Measurements from ENCODE around the gene RANGAP1. TPM values are rescaled to one million over a fixed set of nuclear protein-coding genes. Genes with fewer than 3 reads are reported as not detected.
"Not testable (repeated sequence)": the region's sequence is repeated elsewhere in the genome, so short reads cannot be mapped to it uniquely, and the experiment has no call there.

Gene RANGAP1
- polyA plus RNA-seq, 3 donors: 8.3 to 30.2 (median 8.5) TPM

GRCh38 chr22:41260871-41261270, 25.1 kb downstream of the RANGAP1 start:
- Histone ChIP-seq H3K9ac (ENCODE audit: insufficient read depth, low read length, poor library complexity, severe bottlenecking) (no peak overlapping the region), H3K4me2 (replicated peaks; ENCODE audit: extremely low read depth, low read length, poor library complexity, severe bottlenecking) (no peak overlapping the region), H3K27me3 (ENCODE audit: control insufficient read depth in 2 of 2, insufficient read depth in 2 of 2, low read length in 2 of 2) (no peaks in the 10 kb centered on the region), H3K4me3 (replicated peaks in 1 of 3; ENCODE audit: low read depth in 2 of 3, low read length in 3 of 3) (no peak overlapping the region), H2AFZ (ENCODE audit: insufficient read depth, low read depth, low read length, poor library complexity, severe bottlenecking) (no peak overlapping the region), H4K20me1 (ENCODE audit: insufficient read depth, low read length) (peaks cover 4% of the 10 kb centered on the region), H3K79me2 (ENCODE audit: insufficient read depth, low read length) (peaks cover 10% of the 10 kb centered on the region), H3K27ac (ENCODE audit: low read depth in 1 of 2, low read length in 2 of 2) (no peak overlapping the region), H3K4me1 (ENCODE audit: control insufficient read depth in 1 of 2, insufficient read depth in 2 of 2, low read length in 2 of 2) (no peaks in the 10 kb centered on the region), H3K9me3 (replicated peaks in 1 of 2; ENCODE audit: control insufficient read depth in 1 of 2, insufficient read depth in 1 of 2, low read length in 2 of 2) (no peaks in the 10 kb centered on the region), H3K36me3 (replicated peaks in 1 of 2; ENCODE audit: control insufficient read depth in 1 of 2, insufficient read depth in 2 of 2, low read length in 2 of 2) (peaks cover 95 to 100% of the 10 kb centered on the region in 2 donors)
- 99% methylated on average over 7 of the region's 7 CpGs for WGBS (ENCODE audit: insufficient coverage)
- H3K27me3 Mint-ChIP-seq (ENCODE audit: low read depth in 3 of 3): peaks cover 0 to 4% (median 2%) of the 10 kb centered on the region in 3 donors
- DNase-seq: no peak
- H3K4me3 Mint-ChIP-seq: no peak overlapping the region
- TF ChIP-seq, protein P1, sequence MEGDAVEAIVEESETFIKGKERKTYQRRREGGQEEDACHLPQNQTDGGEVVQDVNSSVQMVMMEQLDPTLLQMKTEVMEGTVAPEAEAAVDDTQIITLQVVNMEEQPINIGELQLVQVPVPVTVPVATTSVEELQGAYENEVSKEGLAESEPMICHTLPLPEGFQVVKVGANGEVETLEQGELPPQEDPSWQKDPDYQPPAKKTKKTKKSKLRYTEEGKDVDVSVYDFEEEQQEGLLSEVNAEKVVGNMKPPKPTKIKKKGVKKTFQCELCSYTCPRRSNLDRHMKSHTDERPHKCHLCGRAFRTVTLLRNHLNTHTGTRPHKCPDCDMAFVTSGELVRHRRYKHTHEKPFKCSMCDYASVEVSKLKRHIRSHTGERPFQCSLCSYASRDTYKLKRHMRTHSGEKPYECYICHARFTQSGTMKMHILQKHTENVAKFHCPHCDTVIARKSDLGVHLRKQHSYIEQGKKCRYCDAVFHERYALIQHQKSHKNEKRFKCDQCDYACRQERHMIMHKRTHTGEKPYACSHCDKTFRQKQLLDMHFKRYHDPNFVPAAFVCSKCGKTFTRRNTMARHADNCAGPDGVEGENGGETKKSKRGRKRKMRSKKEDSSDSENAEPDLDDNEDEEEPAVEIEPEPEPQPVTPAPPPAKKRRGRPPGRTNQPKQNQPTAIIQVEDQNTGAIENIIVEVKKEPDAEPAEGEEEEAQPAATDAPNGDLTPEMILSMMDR (IDR thresholded peaks at IDR 0.05): no peak
- H3K27ac Mint-ChIP-seq: peak overlapping the region in 1 of 7 donors; percentile 42
- no peaks in the 10 kb centered on the region for H3K9me3 Mint-ChIP-seq
- H3K36me3 Mint-ChIP-seq: peaks cover 84 to 99% of the 10 kb centered on the region in 2 donors
- intact Hi-C loops (cut with micrococcal nuclease): no loop called here
- no peaks in the 10 kb centered on the region for H3K4me1 Mint-ChIP-seq

DNA sequence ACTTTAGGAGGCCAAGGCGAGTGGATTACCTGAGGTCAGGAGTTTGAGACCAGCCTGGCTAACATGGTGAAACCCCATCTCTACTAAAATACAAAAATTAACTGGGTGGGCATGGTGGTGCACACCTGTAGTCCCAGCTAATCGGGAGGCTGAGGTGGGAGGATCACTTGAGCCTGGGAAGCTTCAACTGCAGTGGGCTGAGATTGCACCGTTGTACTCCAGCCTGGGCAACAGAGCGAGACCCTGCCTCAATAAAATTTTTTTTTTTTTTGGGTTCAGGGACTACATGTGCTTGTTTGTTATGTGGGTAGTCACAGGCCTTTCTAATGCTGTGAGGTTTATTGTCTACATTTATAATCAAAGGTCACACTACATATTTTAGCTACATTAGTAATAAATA, 26.2 kb downstream of the RANGAP1 start:
- H4K20me1 ChIP-seq (ENCODE audit: insufficient read depth, low read length); H3K4me3 Mint-ChIP-seq; H3K4me1 Mint-ChIP-seq; H3K27ac Mint-ChIP-seq; H3K4me2 ChIP-seq (replicated peaks; ENCODE audit: extremely low read depth, low read length, poor library complexity, severe bottlenecking); H3K79me2 ChIP-seq (ENCODE audit: insufficient read depth, low read length); H3K9me3 Mint-ChIP-seq; H2AFZ ChIP-seq (ENCODE audit: insufficient read depth, low read depth, low read length, poor library complexity, severe bottlenecking); H3K4me1 ChIP-seq (ENCODE audit: control insufficient read depth in 1 of 2, insufficient read depth in 2 of 2, low read length in 2 of 2); H3K9me3 ChIP-seq (replicated peaks in 1 of 2; ENCODE audit: control insufficient read depth in 1 of 2, insufficient read depth in 1 of 2, low read length in 2 of 2); H3K4me3 ChIP-seq (replicated peaks in 1 of 3; ENCODE audit: low read depth in 2 of 3, low read length in 3 of 3); intact Hi-C loops (cut with micrococcal nuclease); H3K27ac ChIP-seq (ENCODE audit: low read depth in 1 of 2, low read length in 2 of 2); H3K27me3 ChIP-seq (ENCODE audit: control insufficient read depth in 2 of 2, insufficient read depth in 2 of 2, low read length in 2 of 2); DNase-seq; H3K9ac ChIP-seq (ENCODE audit: insufficient read depth, low read length, poor library complexity, severe bottlenecking); H3K27me3 Mint-ChIP-seq (ENCODE audit: low read depth in 3 of 3): not testable (repeated sequence)
- H3K36me3 Mint-ChIP-seq: peaks cover 85 to 100% of the 10 kb centered on the region in 2 donors
- H3K36me3 ChIP-seq (replicated peaks in 1 of 2; ENCODE audit: control insufficient read depth in 1 of 2, insufficient read depth in 2 of 2, low read length in 2 of 2): peaks cover 94 to 100% of the 10 kb centered on the region in 2 donors
- 100% methylated on average over 1 of the region's 4 CpGs for WGBS (ENCODE audit: insufficient coverage)

All from CD14-positive monocyte (primary cell).